A673 (cell line): ENCODE measurements around the gene SDCBP2. TPM values are rescaled to one million over a fixed set of nuclear protein-coding genes. Genes with fewer than 3 reads are reported as not detected.

ENCODE experiments used
- BruUV-seq: library from RNA; stranded (reverse); fragments of 400-500 nt; replicated peaks from 2 replicates; lab custom pipeline; 2021; lab: Mats Ljungman, UMichigan
- CTCF ChIA-PET: fragments of 300-600 bp; sonication (Branson Sonifier 250); formaldehyde crosslinking; loops from one replicate; lab custom pipeline; 2022; ENCODE audit warnings: antibody characterized with exemption; lab: Charles Lee
- POLR2A ChIA-PET: fragments of 300-600 bp; sonication (Branson Sonifier 250); formaldehyde crosslinking; loops from one replicate; lab custom pipeline; 2022; ENCODE audit warnings: antibody characterized with exemption; ENCODE audit not compliant: low non-redundant PET; lab: Charles Lee
- DNase-seq: peaks from one replicate; pipeline ENCODE4 v3.0.0-alpha.2; 2015; ENCODE audit warnings: low spot score
- H3K27ac ChIP-seq: fragments of 200-600 bp; sonication (generic); 2 replicates; pipeline ENCODE4 v1.5.1; 2016; ENCODE audit warnings: mixed run types, low read depth, mild to moderate bottlenecking, mixed read lengths, antibody characterized with exemption, low read length; ENCODE audit not compliant: poor library complexity, severe bottlenecking
- H3K27me3 ChIP-seq: fragments of 200-600 bp; sonication (generic); replicated peaks from 2 replicates; pipeline ENCODE4 v1.6.1; 2017; ENCODE audit warnings: mixed run types, low read depth, mild to moderate bottlenecking, mixed read lengths, antibody characterized with exemption, low read length; ENCODE audit not compliant: insufficient read depth, poor library complexity
- H3K36me3 ChIP-seq: fragments of 200-600 bp; sonication (generic); 2 replicates; pipeline ENCODE4 v1.6.1; 2016; ENCODE audit warnings: mixed run types, mild to moderate bottlenecking, mixed read lengths, antibody characterized with exemption, low read length; ENCODE audit not compliant: insufficient read depth, poor library complexity, severe bottlenecking
- H3K4me1 ChIP-seq: fragments of 200-600 bp; sonication (generic); 2 replicates; pipeline ENCODE4 v1.6.1; 2017; ENCODE audit warnings: mixed run types, mild to moderate bottlenecking, mixed read lengths, antibody characterized with exemption, low read length; ENCODE audit not compliant: insufficient read depth, poor library complexity, severe bottlenecking
- H3K4me3 ChIP-seq: fragments of 200-600 bp; sonication (generic); 2 replicates; pipeline ENCODE4 v1.5.1; 2016; ENCODE audit warnings: low read depth, mixed run types, mild to moderate bottlenecking, mixed read lengths, low read length; ENCODE audit not compliant: poor library complexity, severe bottlenecking
- H3K9me3 ChIP-seq: fragments of 200-600 bp; sonication (generic); 2 replicates; pipeline ENCODE4 v1.6.1; 2016; ENCODE audit warnings: mixed run types, low read depth, mild to moderate bottlenecking, mixed read lengths, antibody characterized with exemption, low read length; ENCODE audit not compliant: poor library complexity, severe bottlenecking
- CTCF ChIP-seq: fragments of 300-800, 200-600 bp; sonication (generic); conservative IDR thresholded peaks from 2 replicates; pipeline ENCODE4 v1.5.1; 2017; ENCODE audit warnings: low read depth, mild to moderate bottlenecking, antibody characterized with exemption, low read length, moderate library complexity, mixed read lengths
- EZH2 ChIP-seq: fragments of 200-600 bp; sonication (generic); IDR thresholded peaks from 2 replicates; pipeline ENCODE4 v1.6.1; 2017; ENCODE audit warnings: borderline replicate concordance, low read depth, mild to moderate bottlenecking, mixed read lengths, antibody characterized with exemption, low read length; ENCODE audit not compliant: poor library complexity, severe bottlenecking
- intact Hi-C: fragments of 100-400 bp; cut with micrococcal nuclease; formaldehyde crosslinking; loops from one replicate; pipeline ENCODE4 v1.10.0; 2022; ENCODE audit not compliant: unreplicated experiment
- total RNA-seq: library from RNA; stranded (reverse); gene quantifications from 2 replicates; pipeline ENCODE4 v1.2.3, GENCODE V29; 2021

The SDCBP2 gene
- total RNA-seq, 1 experiment from 2014 or later = 3.5 TPM

DNA sequence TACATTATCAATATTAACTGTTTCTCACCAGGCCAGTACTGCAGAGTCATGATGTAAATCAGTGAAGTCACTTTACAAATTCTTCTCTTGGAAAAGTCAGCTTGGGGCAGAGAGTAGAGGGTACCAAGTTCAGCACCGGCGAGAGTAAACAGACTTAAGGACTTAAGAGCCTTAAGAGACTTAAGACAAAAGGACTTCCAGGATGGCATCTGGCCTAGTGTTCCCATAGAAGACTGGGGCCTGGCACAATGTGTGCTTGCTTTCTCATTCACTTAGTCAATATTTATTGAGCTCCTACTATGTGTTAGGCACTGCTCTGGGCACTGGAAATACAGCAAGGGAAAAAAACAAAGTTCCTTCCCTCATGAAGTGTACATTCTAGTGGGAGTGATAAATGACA is 64.2 kb downstream of the SDCBP2 start:
- intact Hi-C loops = no loop called here
- Histone ChIP-seq H3K9me3 (peaks cover 9% of the 10 kb centered on the region), H3K27ac (no peak overlapping the region), H3K4me3 (no peak overlapping the region), H3K27me3 (peaks cover 18% of the 10 kb centered on the region), H3K4me1 (peaks cover 3% of the 10 kb centered on the region), H3K36me3 (no peaks in the 10 kb centered on the region)
- ChIA-PET CTCF (no interaction called here), POLR2A (no interaction called here)
- no TSS peak for BruUV-seq
- TF ChIP-seq CTCF (no peak), EZH2 (no peak)
- no peak for DNase-seq

- no TSS peak for BruUV-seq
- intact Hi-C loops = no loop called here
- ChIA-PET CTCF (no interaction called here), POLR2A (no interaction called here)
- H3K36me3 ChIP-seq = no peaks in the 10 kb centered on the region
- peaks cover 18% of the 10 kb centered on the region for H3K27me3 ChIP-seq
- H3K27ac ChIP-seq = no peak overlapping the region
- DNase-seq = no peak
- TF ChIP-seq CTCF (no peak), EZH2 (no peak)
- no peak overlapping the region for H3K4me3 ChIP-seq
- H3K9me3 ChIP-seq = peaks cover 9% of the 10 kb centered on the region
- H3K4me1 ChIP-seq = peaks cover 3% of the 10 kb centered on the region
Observed at GRCh38 chr20:1263853-1264252, 65.1 kb downstream of the SDCBP2 start.

Other genes with a start within 250 kb of the SDCBP2 start
- gene PSMF1, start 210.5 kb downstream of the SDCBP2 start, total RNA-seq = 130 and 155 TPM in 2 replicates
- gene TMEM74B, start 144.2 kb downstream of the SDCBP2 start, total RNA-seq = 0.31 TPM in 1 of 2 replicates, not detected in the other
- gene C20orf202, start 125.7 kb downstream of the SDCBP2 start, total RNA-seq = not detected in 2 replicates
- not detected in 2 replicates for gene RAD21L1, start 103.1 kb downstream of the SDCBP2 start, total RNA-seq
- gene SNPH, start 62.8 kb downstream of the SDCBP2 start, total RNA-seq = 0.43 and 0.81 TPM in 2 replicates
- 264 and 270 TPM in 2 replicates for gene FKBP1A, start 63.9 kb upstream of the SDCBP2 start, total RNA-seq
- 148 and 158 TPM in 2 replicates for gene NSFL1C, start 137.7 kb upstream of the SDCBP2 start, total RNA-seq
- 3.1 and 4.0 TPM in 2 replicates for gene SIRPB2, start 162.3 kb upstream of the SDCBP2 start, total RNA-seq
- not detected in 2 replicates for gene SIRPD, start 228.6 kb upstream of the SDCBP2 start, total RNA-seq